ENCODE measurements around the gene DLST. TPM values are rescaled to one million over a fixed set of nuclear protein-coding genes. Genes with fewer than 3 reads are reported as not detected.

The DLST gene
- total and polyA plus RNA-seq, 9 donors, result 41.0 to 100 (median 68.6) TPM

GRCh38 chr14:74942181-74942580, 60.5 kb downstream of the DLST start:
- intact Hi-C loops (cut with DNase I), result loop anchor here in 3 of 4 donors (10.0 kb wide), 2 partner anchors 143 to 363 kb away; no protein-coding TSS in a partner anchor
- H3K4me1 ChIP-seq (ENCODE audit: insufficient read depth), result peaks cover 13% of the 10 kb centered on the region
- H3K27me3 ChIP-seq, result no peaks in the 10 kb centered on the region
- no peak overlapping the region for H3K27ac ChIP-seq
- TF ChIP-seq EP300 (IDR thresholded peaks at IDR 0.05) (no peak), POLR2A (IDR thresholded peaks at IDR 0.05) (no peak), CTCF (IDR thresholded peaks at IDR 0.05) (no peak)
- H3K4me3 ChIP-seq, result no peak overlapping the region
- H3K36me3 ChIP-seq, result no peaks in the 10 kb centered on the region
- no peaks in the 10 kb centered on the region for H3K9me3 ChIP-seq
- 83 to 91% (median 90%) methylated on average over 12 of the region's 12 CpGs for whole genome bisulfite sequencing, 3 donors
- no peak for DNase-seq

GRCh38 chr14:74942608-74943007, 60.9 kb downstream of the DLST start:
- Histone ChIP-seq H3K4me1 (ENCODE audit: insufficient read depth) (peaks cover 13% of the 10 kb centered on the region), H3K9me3 (no peaks in the 10 kb centered on the region), H3K27me3 (no peaks in the 10 kb centered on the region), H3K4me3 (no peak overlapping the region), H3K27ac (no peak overlapping the region), H3K36me3 (no peaks in the 10 kb centered on the region)
- DNase-seq, result no peak
- TF ChIP-seq POLR2A (IDR thresholded peaks at IDR 0.05), result no peak
- no peak for TF ChIP-seq EP300 (IDR thresholded peaks at IDR 0.05)
- no peak for TF ChIP-seq CTCF (IDR thresholded peaks at IDR 0.05)
- 83 to 90% (median 84%) methylated on average over 11 of the region's 11 CpGs for WGBS, 3 donors
- intact Hi-C loops (cut with DNase I), result loop anchor here in 3 of 4 donors (10.0 kb wide), 2 partner anchors 142 to 362 kb away; no protein-coding TSS in a partner anchor

GRCh38 chr14:74945261-74945851, 63.6 kb downstream of the DLST start:
- 67 to 73% (median 70%) methylated on average over 17 of the region's 17 CpGs for WGBS, 3 donors
- TF ChIP-seq POLR2A (IDR thresholded peaks at IDR 0.05) (no peak), EP300 (IDR thresholded peaks at IDR 0.05) (no peak), CTCF (IDR thresholded peaks at IDR 0.05) (no peak)
- Histone ChIP-seq H3K27ac (no peak overlapping the region), H3K36me3 (no peaks in the 10 kb centered on the region), H3K9me3 (no peaks in the 10 kb centered on the region), H3K4me3 (no peak overlapping the region), H3K27me3 (no peaks in the 10 kb centered on the region), H3K4me1 (ENCODE audit: insufficient read depth) (peaks cover 4% of the 10 kb centered on the region)
- intact Hi-C loops (cut with DNase I), result loop anchor here (5.0 to 10.0 kb wide), 4 partner anchors 139 to 359 kb away; no protein-coding TSS in a partner anchor
- peak in 1 of 5 donors; percentile 42 for DNase-seq

- Histone ChIP-seq H3K27ac (no peak overlapping the region), H3K4me1 (ENCODE audit: insufficient read depth) (peaks cover 3% of the 10 kb centered on the region), H3K36me3 (no peaks in the 10 kb centered on the region), H3K9me3 (no peaks in the 10 kb centered on the region), H3K4me3 (no peak overlapping the region), H3K27me3 (no peaks in the 10 kb centered on the region)
- DNase-seq, result peak; percentile 68 to 82 (median 81)
- TF ChIP-seq CTCF (IDR thresholded peaks at IDR 0.05) (peak; percentile 65 to 88 (median 71)), EP300 (IDR thresholded peaks at IDR 0.05) (no peak)
- WGBS, 3 donors, result 36 to 38% (median 37%) methylated on average over 17 of the region's 17 CpGs
- intact Hi-C loops (cut with DNase I), result loop anchor here (5.0 to 10.0 kb wide), 4 partner anchors 139 to 359 kb away; no protein-coding TSS in a partner anchor
These were observed 64.3 kb downstream of the DLST start for GRCh38 chr14:74945852-74946658.
